Erythroblast (primary cell): ENCODE measurements around the gene ACADSB.

Experiments used
- GATA1 ChIP-seq: IDR thresholded peaks from 2 replicates; pipeline ENCODE4 v1.6.1; 2011; ENCODE audit warnings: low read depth, mild to moderate bottlenecking, control low read depth, low read length, moderate library complexity
- POLR2A ChIP-seq: IDR thresholded peaks from 2 replicates; pipeline ENCODE4 v1.6.1; 2011; ENCODE audit warnings: mild to moderate bottlenecking, low read length

GRCh38 chr10:122997864-122998263, 10.9 kb upstream of the ACADSB start:
- no peak for TF ChIP-seq POLR2A
- TF ChIP-seq GATA1, result no peak
